Gastrocnemius medialis (tissue), 4 donors: ENCODE measurements around the gene PRL. TPM values are rescaled to one million over a fixed set of nuclear protein-coding genes. Genes with fewer than 3 reads are reported as not detected.

ENCODE experiments used
- ATAC-seq, 2 donors: fragments of 150-250 bp; one replicate each; pipeline ENCODE4 v1.9.1; 2016
- DNase-seq, 2 donors: peaks; one replicate each; pipeline ENCODE4 v3.0.0-alpha.2; 2019
- H3K27ac ChIP-seq, 4 donors: fragments of 200-600 bp; sonication (generic); 1 replicate in 1 of 4; 2 replicates in 3 of 4; pipeline ENCODE4 v1.5.1; 2016 to 2018; ENCODE audit warnings: mild to moderate bottlenecking in 2 of 4, moderate library complexity in 1 of 4
- H3K27me3 ChIP-seq, 3 donors: fragments of 200-600 bp; sonication (generic) in 2 of 3; 1 replicate in 1 of 3; 2 replicates in 2 of 3; pipeline versions ENCODE4 v1.5.1 to v1.6.0; 2016 to 2019; ENCODE audit warnings: mild to moderate bottlenecking in 1 of 3, moderate library complexity in 1 of 3
- H3K36me3 ChIP-seq, 2 donors: fragments of 200-600 bp; sonication (generic) in 1 of 2; one replicate each; pipeline ENCODE4 v1.5.1; 2017 to 2018
- H3K4me1 ChIP-seq, 2 donors: fragments of 200-600 bp; sonication (generic) in 1 of 2; one replicate each; pipeline ENCODE4 v1.5.1; 2016 to 2017; ENCODE audit warnings: mild to moderate bottlenecking in 2 of 2
- H3K4me3 ChIP-seq, 4 donors: fragments of 200-600 bp; sonication (generic) in 3 of 4; 1 replicate in 1 of 4; 2 replicates in 3 of 4; pipeline ENCODE4 v1.5.1; 2016 to 2019; ENCODE audit warnings: mild to moderate bottlenecking in 2 of 4
- H3K9me3 ChIP-seq, 3 donors: fragments of 200-600 bp; sonication (generic) in 2 of 3; 1 replicate in 1 of 3; 2 replicates in 2 of 3; pipeline ENCODE4 v1.5.1; 2016 to 2019
- POLR2A ChIP-seq, 2 donors: fragments of 450-650 bp; IDR thresholded peaks; one replicate each; pipeline ENCODE4 v1.6.1; 2017; ENCODE audit warnings: antibody characterized with exemption in 2 of 2, mild to moderate bottlenecking in 2 of 2, moderate library complexity in 2 of 2
- in situ Hi-C, 4 donors: fragments of 200-750 bp; cut with MboI; loops; one replicate each; pipeline versions ENCODE4 v1.15.0 to v1.8.0; 2017; ENCODE audit warnings: low sequenced_read_pairs in 4 of 4
- intact Hi-C: fragments of 100-400 bp; cut with DNase I; formaldehyde crosslinking; loops from one replicate; pipeline ENCODE4 v1.15.1; 2023; ENCODE audit warnings: low total_unique reads
- total RNA-seq, 4 donors: library from RNA; depleted of rRNA; stranded (reverse); fragments of >200 nt; gene quantifications; one replicate each; pipeline versions ENCODE4 v1.1.0 to v1.2.3, GENCODE V29; 2016
- TF ChIP-seq, protein P1 (sequence below), 5 experiments: fragments of 450-650 bp in 3 of 5; fragments of 200-600 bp in 2 of 5; sonication (generic) in 2 of 5; IDR thresholded peaks in 4 of 5; conservative IDR thresholded peaks in 1 of 5; 1 replicate in 4 of 5; 2 replicates in 1 of 5; pipeline ENCODE4 v1.5.1; 2016 to 2019; ENCODE audit warnings: antibody characterized with exemption in 5 of 5, mild to moderate bottlenecking in 3 of 5, moderate library complexity in 3 of 5

PRL gene
- total RNA-seq, 4 donors from 2014 or later, result not detected

DNA sequence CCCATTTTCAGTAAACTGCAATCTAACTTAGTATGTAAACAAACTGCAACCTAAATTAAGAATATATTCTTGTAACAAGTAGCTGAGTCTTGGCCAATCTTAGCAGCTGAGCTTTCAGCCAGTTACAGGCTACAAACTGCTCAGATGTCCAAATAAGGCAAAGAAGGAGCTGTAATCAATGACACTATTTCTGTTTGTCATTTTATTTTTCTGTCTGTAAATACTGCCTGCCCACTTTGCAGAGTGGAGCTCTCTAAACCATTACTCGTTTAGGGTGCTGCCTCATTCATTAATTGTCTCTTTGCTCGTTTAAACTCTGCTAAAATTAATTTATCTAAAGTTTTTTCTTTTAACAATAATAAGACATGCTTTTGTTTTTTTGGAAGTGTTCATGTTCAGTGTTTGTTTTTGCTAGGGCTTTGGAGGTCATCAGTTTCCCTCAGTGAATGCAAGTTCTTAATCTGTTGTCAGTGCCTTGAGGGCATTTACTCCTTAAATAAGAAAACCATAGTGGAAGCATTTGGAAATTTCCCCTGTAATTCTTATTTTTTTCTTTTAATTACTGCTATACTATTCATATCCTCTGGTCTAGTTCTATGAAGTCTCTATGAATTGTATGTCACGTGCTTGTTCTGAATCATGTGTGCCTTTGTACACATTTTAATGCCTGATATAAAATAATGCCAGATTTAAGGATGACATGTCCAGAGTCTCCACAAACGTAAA, 3.6 kb upstream of the PRL start:
- no peaks in the 10 kb centered on the region for H3K27me3 ChIP-seq
- H3K27ac ChIP-seq, result no peak overlapping the region
- TF ChIP-seq, protein P1, sequence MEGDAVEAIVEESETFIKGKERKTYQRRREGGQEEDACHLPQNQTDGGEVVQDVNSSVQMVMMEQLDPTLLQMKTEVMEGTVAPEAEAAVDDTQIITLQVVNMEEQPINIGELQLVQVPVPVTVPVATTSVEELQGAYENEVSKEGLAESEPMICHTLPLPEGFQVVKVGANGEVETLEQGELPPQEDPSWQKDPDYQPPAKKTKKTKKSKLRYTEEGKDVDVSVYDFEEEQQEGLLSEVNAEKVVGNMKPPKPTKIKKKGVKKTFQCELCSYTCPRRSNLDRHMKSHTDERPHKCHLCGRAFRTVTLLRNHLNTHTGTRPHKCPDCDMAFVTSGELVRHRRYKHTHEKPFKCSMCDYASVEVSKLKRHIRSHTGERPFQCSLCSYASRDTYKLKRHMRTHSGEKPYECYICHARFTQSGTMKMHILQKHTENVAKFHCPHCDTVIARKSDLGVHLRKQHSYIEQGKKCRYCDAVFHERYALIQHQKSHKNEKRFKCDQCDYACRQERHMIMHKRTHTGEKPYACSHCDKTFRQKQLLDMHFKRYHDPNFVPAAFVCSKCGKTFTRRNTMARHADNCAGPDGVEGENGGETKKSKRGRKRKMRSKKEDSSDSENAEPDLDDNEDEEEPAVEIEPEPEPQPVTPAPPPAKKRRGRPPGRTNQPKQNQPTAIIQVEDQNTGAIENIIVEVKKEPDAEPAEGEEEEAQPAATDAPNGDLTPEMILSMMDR (IDR thresholded peaks at IDR 0.05 in 4 of 5, conservative IDR thresholded peaks at IDR 0.05 in 1 of 5), result no peak
- TF ChIP-seq POLR2A (IDR thresholded peaks at IDR 0.05), result no peak
- DNase-seq (no peak), ATAC-seq (no peak)
- in situ Hi-C loops (no loop called here), intact Hi-C loops (no loop called here)
- H3K9me3 ChIP-seq, result no peaks in the 10 kb centered on the region
- no peaks in the 10 kb centered on the region for H3K4me1 ChIP-seq
- H3K4me3 ChIP-seq, result no peak overlapping the region
- H3K36me3 ChIP-seq, result no peaks in the 10 kb centered on the region

DNA sequence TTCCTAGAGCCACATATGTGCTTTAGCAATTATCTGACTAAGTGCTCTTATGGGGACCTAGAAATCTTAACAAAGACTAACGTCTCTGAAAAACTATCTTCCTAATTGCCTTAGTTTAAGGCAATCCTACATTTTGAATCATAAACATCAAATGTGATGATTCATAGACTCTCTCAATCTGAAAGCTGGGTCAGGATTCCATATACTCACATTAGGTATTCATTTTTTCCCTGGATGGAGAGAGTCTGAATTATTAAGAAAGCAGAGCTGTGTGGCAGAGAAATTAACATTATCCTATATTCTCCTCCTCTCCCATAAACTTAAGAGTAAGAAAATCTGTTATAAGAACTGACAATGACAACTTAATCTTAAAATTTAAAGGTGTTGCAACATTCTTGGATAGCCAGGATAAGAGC, 1.6 kb upstream of the PRL start:
- intact Hi-C loops, result no loop called here
- H3K27me3 ChIP-seq, result no peaks in the 10 kb centered on the region
- H3K9me3 ChIP-seq, result no peaks in the 10 kb centered on the region
- no peak overlapping the region for H3K27ac ChIP-seq
- H3K36me3 ChIP-seq, result no peaks in the 10 kb centered on the region
- no peaks in the 10 kb centered on the region for H3K4me1 ChIP-seq
- TF ChIP-seq POLR2A (IDR thresholded peaks at IDR 0.05), result no peak
- TF ChIP-seq, protein P1 (IDR thresholded peaks at IDR 0.05 in 4 of 5, conservative IDR thresholded peaks at IDR 0.05 in 1 of 5), result no peak
- no peak overlapping the region for H3K4me3 ChIP-seq
- ATAC-seq (no peak), DNase-seq (no peak)
- in situ Hi-C loops, result no loop called here

DNA sequence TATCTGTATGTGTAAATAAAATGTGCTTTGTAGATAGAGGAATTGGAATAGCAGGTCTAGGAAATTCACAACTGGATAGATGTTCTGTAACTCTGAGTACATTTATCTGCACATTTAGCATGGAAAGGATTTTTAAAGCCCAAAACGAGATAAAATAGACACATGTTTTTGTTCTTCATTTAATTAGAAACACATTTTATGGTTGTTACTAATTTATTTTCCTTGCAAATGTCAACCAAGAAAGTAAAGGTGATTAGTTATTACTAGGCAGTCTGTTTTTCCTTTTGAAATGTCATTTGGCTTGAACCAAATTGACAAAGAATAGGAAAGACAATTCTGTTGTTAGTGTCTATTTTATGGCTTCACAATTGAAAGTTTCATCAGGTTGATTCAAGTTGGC, 769 bp downstream of the PRL start:
- no peaks in the 10 kb centered on the region for H3K36me3 ChIP-seq
- intact Hi-C loops, result no loop called here
- in situ Hi-C loops, result no loop called here
- no peak overlapping the region for H3K27ac ChIP-seq
- ATAC-seq, result no peak
- no peak for DNase-seq
- no peaks in the 10 kb centered on the region for H3K9me3 ChIP-seq
- TF ChIP-seq, protein P1 (IDR thresholded peaks at IDR 0.05 in 4 of 5, conservative IDR thresholded peaks at IDR 0.05 in 1 of 5), result no peak
- no peak for TF ChIP-seq POLR2A (IDR thresholded peaks at IDR 0.05)
- no peaks in the 10 kb centered on the region for H3K27me3 ChIP-seq
- no peak overlapping the region for H3K4me3 ChIP-seq
- no peaks in the 10 kb centered on the region for H3K4me1 ChIP-seq

DNA sequence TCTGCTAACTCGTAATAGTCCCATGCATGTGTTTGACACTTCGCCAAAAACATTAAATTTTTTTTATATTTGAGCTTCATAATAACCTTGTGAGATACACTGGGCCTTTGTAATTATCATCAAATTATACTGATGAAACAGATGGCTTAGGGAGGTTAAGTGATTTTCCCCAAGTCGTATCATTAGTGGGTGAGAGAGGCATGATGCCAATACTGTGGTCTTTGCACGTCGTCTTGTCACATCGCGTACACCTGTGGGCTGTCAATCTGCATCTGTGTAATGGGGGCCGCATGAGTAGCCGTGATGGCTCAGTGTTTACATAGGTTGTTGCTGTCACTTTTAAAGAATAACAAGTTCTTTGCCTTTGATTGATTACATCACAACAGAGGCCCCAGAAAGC, 1.7 kb downstream of the PRL start:
- no peak for DNase-seq
- Histone ChIP-seq H3K27me3 (no peaks in the 10 kb centered on the region), H3K4me1 (no peaks in the 10 kb centered on the region), H3K9me3 (no peaks in the 10 kb centered on the region), H3K36me3 (no peaks in the 10 kb centered on the region), H3K27ac (no peak overlapping the region), H3K4me3 (no peak overlapping the region)
- ATAC-seq, result no peak
- TF ChIP-seq, protein P1 (IDR thresholded peaks at IDR 0.05 in 4 of 5, conservative IDR thresholded peaks at IDR 0.05 in 1 of 5), result no peak
- no peak for TF ChIP-seq POLR2A (IDR thresholded peaks at IDR 0.05)
- intact Hi-C loops (no loop called here), in situ Hi-C loops (no loop called here)

DNA sequence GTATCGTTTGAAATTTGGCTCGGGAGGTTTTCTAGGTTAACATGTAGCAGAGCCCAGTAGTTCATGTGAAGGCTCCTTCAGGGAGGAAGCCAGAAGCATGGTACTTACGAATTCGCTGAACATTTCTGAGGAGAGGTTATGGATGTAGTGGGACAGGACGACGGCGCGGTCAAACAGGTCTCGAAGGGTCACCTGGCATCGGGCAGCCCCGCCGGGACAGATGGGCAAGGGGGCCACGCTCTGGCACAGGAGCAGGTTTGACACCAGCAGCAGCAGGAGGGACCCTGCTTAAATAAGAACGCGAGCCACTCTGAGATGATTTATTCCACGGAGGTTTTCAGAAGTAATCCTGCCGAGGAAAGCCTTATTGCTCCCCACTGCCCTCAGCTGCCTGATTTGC, 2.5 kb downstream of the PRL start:
- intact Hi-C loops, result no loop called here
- no peaks in the 10 kb centered on the region for H3K27me3 ChIP-seq
- no peaks in the 10 kb centered on the region for H3K4me1 ChIP-seq
- H3K9me3 ChIP-seq, result no peaks in the 10 kb centered on the region
- TF ChIP-seq, protein P1 (IDR thresholded peaks at IDR 0.05 in 4 of 5, conservative IDR thresholded peaks at IDR 0.05 in 1 of 5), result no peak
- TF ChIP-seq POLR2A (IDR thresholded peaks at IDR 0.05), result no peak
- ATAC-seq (no peak), DNase-seq (no peak)
- no peak overlapping the region for H3K27ac ChIP-seq
- in situ Hi-C loops, result no loop called here
- H3K36me3 ChIP-seq, result no peaks in the 10 kb centered on the region
- H3K4me3 ChIP-seq, result no peak overlapping the region
